ENCODE measurements around the gene ST7L.

Gene ST7L

DNA sequence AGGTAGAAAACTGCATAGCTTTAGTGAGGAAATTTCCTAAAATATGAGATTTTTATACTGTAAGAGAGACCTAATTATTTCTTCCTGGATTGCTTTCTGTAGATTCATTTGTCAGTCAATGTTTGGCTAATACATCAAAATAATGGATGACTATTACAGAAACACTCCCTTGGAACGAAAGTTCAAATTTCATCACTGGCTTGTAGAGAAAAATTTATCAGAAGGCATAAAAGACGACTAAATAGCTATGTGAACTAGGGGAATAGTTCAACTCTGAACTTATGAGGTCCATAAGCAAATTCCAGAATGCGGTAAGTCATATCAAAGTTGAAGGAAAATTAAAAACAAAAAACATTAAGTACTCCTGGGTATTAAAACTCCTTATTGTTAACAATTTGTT lies 74.2 kb downstream of the ST7L start:
- peak; percentile 57 for DNase-seq (ENCODE audit: low read depth)

DNA sequence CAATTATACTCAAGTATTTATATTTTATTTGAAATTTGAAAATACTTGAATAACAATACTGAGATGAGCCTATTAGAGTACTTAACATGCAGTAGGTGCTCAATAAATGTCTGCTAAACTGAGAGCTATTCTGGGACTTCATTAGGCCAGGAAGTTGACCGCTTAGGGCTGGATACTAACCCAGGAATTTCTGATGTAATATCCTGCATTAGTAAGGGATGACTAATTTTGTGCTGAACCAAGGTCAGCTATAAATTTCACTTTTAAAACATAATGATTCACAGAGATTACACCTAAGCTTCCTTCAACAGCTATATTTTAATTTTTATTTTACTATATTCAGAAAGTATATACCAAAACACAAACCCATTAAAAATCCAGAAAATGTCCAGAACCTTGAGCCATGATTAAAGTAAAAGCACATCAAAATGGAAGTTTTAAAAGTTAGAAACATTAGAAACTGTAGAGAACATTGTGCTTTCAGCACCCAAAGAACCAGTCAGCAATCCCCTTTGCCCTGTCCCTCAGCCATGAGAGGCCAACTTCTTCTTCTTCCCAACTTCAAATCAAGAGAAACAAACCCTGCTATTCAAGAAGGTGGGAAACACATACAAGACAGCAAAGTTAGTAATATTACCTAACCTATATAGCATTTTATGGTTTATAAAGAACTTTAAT lies 74.8 kb downstream of the ST7L start:
- H3K27me3 ChIP-seq (replicated peaks; ENCODE audit: control insufficient read depth, insufficient read depth, low read length), result no peaks in the 10 kb centered on the region
- peak overlapping the region; percentile 80 for H3K9ac ChIP-seq (ENCODE audit: low read length)
- peaks cover 8% of the 10 kb centered on the region for H3K36me3 ChIP-seq (ENCODE audit: control insufficient read depth, insufficient read depth, low read length, severe bottlenecking)
- no peaks in the 10 kb centered on the region for H3K9me3 ChIP-seq (ENCODE audit: control insufficient read depth, low read length)
- peak overlapping the region; percentile 64 for H3K4me3 ChIP-seq (ENCODE audit: low read length)
- peak; percentile 82 for DNase-seq (ENCODE audit: low read depth)
- peaks cover 48% of the 10 kb centered on the region for H3K4me1 ChIP-seq (ENCODE audit: control insufficient read depth, insufficient read depth, low read length)

More for the DNA sequence above, 74.2 kb downstream of the ST7L start:
- Histone ChIP-seq H3K4me3 (ENCODE audit: low read length) (peak overlapping the region; percentile 64), H3K27me3 (replicated peaks; ENCODE audit: control insufficient read depth, insufficient read depth, low read length) (no peaks in the 10 kb centered on the region), H3K9me3 (ENCODE audit: control insufficient read depth, low read length) (no peaks in the 10 kb centered on the region), H3K36me3 (ENCODE audit: control insufficient read depth, insufficient read depth, low read length, severe bottlenecking) (peaks cover 8% of the 10 kb centered on the region), H3K4me1 (ENCODE audit: control insufficient read depth, insufficient read depth, low read length) (peaks cover 44% of the 10 kb centered on the region), H3K9ac (ENCODE audit: low read length) (peak overlapping the region; percentile 80)

- H3K9me3 ChIP-seq (ENCODE audit: control insufficient read depth, low read length), result no peaks in the 10 kb centered on the region
- no peak overlapping the region for H3K4me3 ChIP-seq (ENCODE audit: low read length)
- H3K4me1 ChIP-seq (ENCODE audit: control insufficient read depth, insufficient read depth, low read length), result peaks cover 59% of the 10 kb centered on the region
- H3K27me3 ChIP-seq (replicated peaks; ENCODE audit: control insufficient read depth, insufficient read depth, low read length), result no peaks in the 10 kb centered on the region
- DNase-seq (ENCODE audit: low read depth), result no peak
- no peak overlapping the region for H3K9ac ChIP-seq (ENCODE audit: low read length)
- peaks cover 6% of the 10 kb centered on the region for H3K36me3 ChIP-seq (ENCODE audit: control insufficient read depth, insufficient read depth, low read length, severe bottlenecking)
Measured at GRCh38 chr1:112542206-112542973, 76.6 kb downstream of the ST7L start.

DNA sequence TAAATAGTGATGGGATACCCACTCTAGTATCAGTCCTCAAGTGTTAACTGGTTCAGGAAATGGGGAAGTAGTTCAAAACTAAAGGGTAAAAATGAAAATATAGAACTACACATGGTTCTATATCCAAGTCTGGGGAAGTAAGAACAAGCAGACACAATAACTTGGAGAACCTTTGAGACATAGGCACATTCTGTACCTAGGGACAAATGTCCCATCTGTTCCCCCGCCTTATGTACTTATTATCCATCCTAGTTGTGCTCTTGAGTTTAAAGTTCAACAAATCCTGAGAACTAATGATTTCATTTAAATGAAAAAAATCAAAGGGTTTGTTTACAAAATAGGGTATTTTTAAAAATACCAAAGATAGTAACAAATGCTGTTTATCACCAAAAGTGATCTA lies 77.6 kb downstream of the ST7L start:
- Histone ChIP-seq H3K36me3 (ENCODE audit: control insufficient read depth, insufficient read depth, low read length, severe bottlenecking) (peaks cover 6% of the 10 kb centered on the region), H3K9ac (ENCODE audit: low read length) (no peak overlapping the region), H3K27me3 (replicated peaks; ENCODE audit: control insufficient read depth, insufficient read depth, low read length) (no peaks in the 10 kb centered on the region), H3K4me1 (ENCODE audit: control insufficient read depth, insufficient read depth, low read length) (peaks cover 70% of the 10 kb centered on the region), H3K4me3 (ENCODE audit: low read length) (no peak overlapping the region), H3K9me3 (ENCODE audit: control insufficient read depth, low read length) (no peaks in the 10 kb centered on the region)
- no peak for DNase-seq (ENCODE audit: low read depth)

DNA sequence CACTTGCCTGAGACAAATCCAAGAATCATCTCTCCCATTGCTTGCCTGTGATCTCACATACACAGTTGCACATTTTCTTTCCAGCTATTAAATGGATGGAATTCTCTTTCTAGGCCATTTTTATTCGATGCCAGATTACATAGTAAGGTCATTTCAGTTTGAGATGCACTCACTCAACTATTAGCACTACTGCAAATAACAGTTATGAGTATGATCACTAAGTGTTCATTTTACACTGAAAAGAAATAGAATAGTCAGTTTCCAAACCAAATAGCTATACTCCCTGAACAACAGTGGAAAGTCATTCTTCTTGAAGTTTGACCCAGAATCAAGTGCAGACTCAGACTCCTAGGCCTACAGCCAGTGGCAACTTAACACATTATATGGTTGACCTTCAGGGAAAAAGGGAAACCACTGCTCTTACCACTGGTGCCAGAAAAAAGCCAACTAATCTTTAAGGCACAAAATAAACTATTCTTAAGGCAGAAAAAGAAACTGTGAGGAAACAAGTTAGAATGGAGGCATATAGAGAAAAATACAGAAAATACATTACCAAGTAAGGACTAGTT lies 78.6 kb downstream of the ST7L start:
- Histone ChIP-seq H3K36me3 (ENCODE audit: control insufficient read depth, insufficient read depth, low read length, severe bottlenecking) (peaks cover 6% of the 10 kb centered on the region), H3K9me3 (ENCODE audit: control insufficient read depth, low read length) (no peaks in the 10 kb centered on the region)

GRCh38 chr1:112538883-112539282 lies 80.1 kb downstream of the ST7L start:
- Histone ChIP-seq H3K9ac (ENCODE audit: low read length) (no peak overlapping the region), H3K9me3 (ENCODE audit: control insufficient read depth, low read length) (no peaks in the 10 kb centered on the region), H3K36me3 (ENCODE audit: control insufficient read depth, insufficient read depth, low read length, severe bottlenecking) (peaks cover 11% of the 10 kb centered on the region), H3K4me1 (ENCODE audit: control insufficient read depth, insufficient read depth, low read length) (peaks cover 51% of the 10 kb centered on the region), H3K27me3 (replicated peaks; ENCODE audit: control insufficient read depth, insufficient read depth, low read length) (no peaks in the 10 kb centered on the region), H3K4me3 (ENCODE audit: low read length) (no peak overlapping the region)
- DNase-seq (ENCODE audit: low read depth), result no peak

More for the DNA sequence above, 78.6 kb downstream of the ST7L start:
- H3K9ac ChIP-seq (ENCODE audit: low read length), result peak overlapping the region; percentile 28
- H3K4me3 ChIP-seq (ENCODE audit: low read length), result no peak overlapping the region
- H3K27me3 ChIP-seq (replicated peaks; ENCODE audit: control insufficient read depth, insufficient read depth, low read length), result no peaks in the 10 kb centered on the region
- peaks cover 64% of the 10 kb centered on the region for H3K4me1 ChIP-seq (ENCODE audit: control insufficient read depth, insufficient read depth, low read length)
- peak; percentile 39 for DNase-seq (ENCODE audit: low read depth)

GRCh38 chr1:112537456-112537855 lies 81.5 kb downstream of the ST7L start:
- Histone ChIP-seq H3K4me1 (ENCODE audit: control insufficient read depth, insufficient read depth, low read length) (peaks cover 46% of the 10 kb centered on the region), H3K4me3 (ENCODE audit: low read length) (no peak overlapping the region), H3K9me3 (ENCODE audit: control insufficient read depth, low read length) (no peaks in the 10 kb centered on the region), H3K27me3 (replicated peaks; ENCODE audit: control insufficient read depth, insufficient read depth, low read length) (no peaks in the 10 kb centered on the region), H3K9ac (ENCODE audit: low read length) (no peak overlapping the region), H3K36me3 (ENCODE audit: control insufficient read depth, insufficient read depth, low read length, severe bottlenecking) (peaks cover 17% of the 10 kb centered on the region)
- DNase-seq (ENCODE audit: low read depth), result no peak

- H3K9ac ChIP-seq (ENCODE audit: low read length), result no peak overlapping the region
- no peak overlapping the region for H3K4me3 ChIP-seq (ENCODE audit: low read length)
- H3K9me3 ChIP-seq (ENCODE audit: control insufficient read depth, low read length), result no peaks in the 10 kb centered on the region
- peaks cover 17% of the 10 kb centered on the region for H3K36me3 ChIP-seq (ENCODE audit: control insufficient read depth, insufficient read depth, low read length, severe bottlenecking)
- no peaks in the 10 kb centered on the region for H3K27me3 ChIP-seq (replicated peaks; ENCODE audit: control insufficient read depth, insufficient read depth, low read length)
- H3K4me1 ChIP-seq (ENCODE audit: control insufficient read depth, insufficient read depth, low read length), result peaks cover 43% of the 10 kb centered on the region
- DNase-seq (ENCODE audit: low read depth), result no peak
Measured at GRCh38 chr1:112536561-112536960, 82.4 kb downstream of the ST7L start.

DNA sequence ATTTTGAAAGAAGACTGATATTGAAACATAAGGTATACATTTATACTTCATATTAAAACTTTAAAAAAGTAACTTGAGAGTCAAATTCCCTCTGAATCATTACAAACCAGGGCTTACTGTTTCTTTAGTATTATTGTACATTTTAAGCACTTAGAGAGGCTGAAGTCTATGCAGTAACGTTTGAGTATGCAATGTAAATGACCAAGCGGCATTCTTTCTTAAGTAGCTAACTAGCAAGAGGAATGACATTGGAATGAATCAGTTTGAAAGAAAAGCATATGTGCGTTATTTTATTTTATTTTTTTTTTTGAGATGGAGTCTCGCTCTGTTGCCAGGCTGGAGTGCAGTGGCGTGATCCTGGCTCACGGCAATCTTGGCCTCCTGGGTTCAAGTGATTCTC lies 85.9 kb downstream of the ST7L start:
- H3K9ac ChIP-seq (ENCODE audit: low read length), result no peak overlapping the region
- no peaks in the 10 kb centered on the region for H3K9me3 ChIP-seq (ENCODE audit: control insufficient read depth, low read length)
- H3K36me3 ChIP-seq (ENCODE audit: control insufficient read depth, insufficient read depth, low read length, severe bottlenecking), result peaks cover 11% of the 10 kb centered on the region
- peak; percentile 87 for DNase-seq (ENCODE audit: low read depth)
- no peaks in the 10 kb centered on the region for H3K27me3 ChIP-seq (replicated peaks; ENCODE audit: control insufficient read depth, insufficient read depth, low read length)
- peaks cover 21% of the 10 kb centered on the region for H3K4me1 ChIP-seq (ENCODE audit: control insufficient read depth, insufficient read depth, low read length)
- H3K4me3 ChIP-seq (ENCODE audit: low read length), result no peak overlapping the region

- H3K9ac ChIP-seq (ENCODE audit: low read length), result no peak overlapping the region
- no peak overlapping the region for H3K4me3 ChIP-seq (ENCODE audit: low read length)
- DNase-seq (ENCODE audit: low read depth), result no peak
- H3K9me3 ChIP-seq (ENCODE audit: control insufficient read depth, low read length), result no peaks in the 10 kb centered on the region
- peaks cover 20% of the 10 kb centered on the region for H3K4me1 ChIP-seq (ENCODE audit: control insufficient read depth, insufficient read depth, low read length)
- peaks cover 11% of the 10 kb centered on the region for H3K36me3 ChIP-seq (ENCODE audit: control insufficient read depth, insufficient read depth, low read length, severe bottlenecking)
- no peaks in the 10 kb centered on the region for H3K27me3 ChIP-seq (replicated peaks; ENCODE audit: control insufficient read depth, insufficient read depth, low read length)
Measured at GRCh38 chr1:112532064-112532463, 86.9 kb downstream of the ST7L start.

DNA sequence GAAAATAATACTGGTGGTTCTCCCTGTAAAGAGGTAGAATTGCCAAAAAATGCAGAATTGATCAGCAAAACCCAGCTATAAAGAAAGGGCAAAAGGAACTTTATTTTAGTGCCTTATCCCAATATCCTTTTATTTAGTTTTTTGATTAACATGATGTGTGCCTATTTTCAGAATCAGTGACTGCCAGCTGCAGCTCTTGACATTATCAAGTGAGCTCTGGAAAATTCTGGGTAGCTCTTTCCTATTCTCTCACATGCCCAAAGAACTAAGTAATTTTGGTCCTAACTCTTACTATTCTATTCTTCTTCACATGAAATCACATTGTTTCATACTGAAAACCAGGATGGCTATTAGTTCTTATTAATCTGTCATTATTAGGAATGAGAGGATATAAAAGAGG lies 88.1 kb downstream of the ST7L start:
- no peaks in the 10 kb centered on the region for H3K27me3 ChIP-seq (replicated peaks; ENCODE audit: control insufficient read depth, insufficient read depth, low read length)
- no peak overlapping the region for H3K9ac ChIP-seq (ENCODE audit: low read length)
- no peak overlapping the region for H3K4me3 ChIP-seq (ENCODE audit: low read length)
- peaks cover 11% of the 10 kb centered on the region for H3K36me3 ChIP-seq (ENCODE audit: control insufficient read depth, insufficient read depth, low read length, severe bottlenecking)
- H3K4me1 ChIP-seq (ENCODE audit: control insufficient read depth, insufficient read depth, low read length), result peaks cover 12% of the 10 kb centered on the region
- no peaks in the 10 kb centered on the region for H3K9me3 ChIP-seq (ENCODE audit: control insufficient read depth, low read length)
- no peak for DNase-seq (ENCODE audit: low read depth)
